ENCODE measurements around the gene CEP152.

GRCh38 chr15:48721061-48721810 lies 89.6 kb downstream of the CEP152 start:
- TF ChIP-seq RAD21 (IDR thresholded peaks at IDR 0.05) (no peak), CTCF (IDR thresholded peaks at IDR 0.05; ENCODE audit: low read depth, low read length, missing input control) (no peak), TAF1 (conservative IDR thresholded peaks at IDR 0.05) (no peak), YY1 (IDR thresholded peaks at IDR 0.05) (no peak), REST (IDR thresholded peaks at IDR 0.05) (no peak), JUND (IDR thresholded peaks at IDR 0.05) (no peak), ZBTB33 (IDR thresholded peaks at IDR 0.05) (no peak), EGR1 (IDR thresholded peaks at IDR 0.05; ENCODE audit: low read depth in 2 of 2) (no peak), RXRA (IDR thresholded peaks at IDR 0.05) (no peak)
